EH (cell line): ENCODE results near the gene COPS9.

Source experiments
- DNase-seq: peaks from one replicate; pipeline ENCODE4 v3.0.0-alpha.2; 2015; ENCODE audit warnings: low read depth

The COPS9 gene

DNA sequence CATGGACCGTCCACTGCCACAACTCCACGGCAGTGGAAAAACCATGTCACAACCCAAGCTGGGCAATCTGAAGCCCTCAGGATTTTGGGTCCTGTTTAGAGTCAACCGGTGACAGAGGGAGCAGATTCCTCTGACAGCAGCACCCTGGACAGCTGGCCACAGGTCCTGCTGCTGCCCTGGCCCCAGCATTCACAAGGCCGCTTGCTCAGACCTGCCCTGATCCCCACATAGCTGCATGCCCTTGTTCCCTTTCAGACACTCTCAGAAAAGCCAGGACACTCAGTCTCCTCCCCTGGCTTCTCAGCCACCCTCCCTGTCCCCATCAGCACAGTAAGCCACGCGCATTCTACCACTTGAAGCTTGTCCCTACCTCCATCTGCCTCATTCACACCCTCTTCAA is 1.6 kb downstream of the COPS9 start:
- DNase-seq: no peak

DNA sequence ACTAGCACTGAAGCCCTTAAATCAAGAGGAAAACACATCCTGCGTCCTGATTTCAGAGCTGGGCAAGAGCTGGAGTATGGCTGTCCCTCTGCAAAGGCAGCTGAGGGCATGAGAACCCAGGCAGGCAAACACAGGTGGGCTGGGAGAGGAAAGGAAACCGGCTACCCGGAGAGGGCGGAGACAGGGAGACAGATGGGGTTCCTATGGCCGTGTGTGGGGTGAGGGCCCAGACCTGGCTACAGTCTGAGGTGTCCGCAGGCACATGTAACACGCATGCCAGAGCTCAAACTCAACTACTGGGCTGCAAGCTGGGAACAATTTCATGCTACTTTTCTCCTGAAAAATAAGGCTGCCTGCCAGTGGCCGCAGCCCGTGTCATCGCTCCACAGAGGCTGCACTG is 2.7 kb downstream of the COPS9 start:
- DNase-seq: no peak

DNA sequence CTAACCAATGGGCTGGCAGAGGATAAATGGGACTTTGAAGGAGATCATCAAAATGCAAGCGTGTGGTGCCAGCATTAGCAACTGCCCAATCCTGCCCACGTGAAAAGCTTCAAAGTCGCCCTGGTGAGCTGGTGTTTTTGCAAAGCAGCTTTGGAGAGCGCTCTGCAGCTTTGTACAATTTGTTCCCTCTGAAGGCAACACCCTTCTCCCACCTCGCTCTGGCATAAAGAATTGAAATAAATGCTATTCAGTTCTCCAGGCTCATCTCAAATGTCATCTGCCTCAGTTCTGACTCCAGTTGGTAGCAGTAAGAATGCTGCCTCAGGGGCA is 3.5 kb downstream of the COPS9 start:
- no peak for DNase-seq

DNA sequence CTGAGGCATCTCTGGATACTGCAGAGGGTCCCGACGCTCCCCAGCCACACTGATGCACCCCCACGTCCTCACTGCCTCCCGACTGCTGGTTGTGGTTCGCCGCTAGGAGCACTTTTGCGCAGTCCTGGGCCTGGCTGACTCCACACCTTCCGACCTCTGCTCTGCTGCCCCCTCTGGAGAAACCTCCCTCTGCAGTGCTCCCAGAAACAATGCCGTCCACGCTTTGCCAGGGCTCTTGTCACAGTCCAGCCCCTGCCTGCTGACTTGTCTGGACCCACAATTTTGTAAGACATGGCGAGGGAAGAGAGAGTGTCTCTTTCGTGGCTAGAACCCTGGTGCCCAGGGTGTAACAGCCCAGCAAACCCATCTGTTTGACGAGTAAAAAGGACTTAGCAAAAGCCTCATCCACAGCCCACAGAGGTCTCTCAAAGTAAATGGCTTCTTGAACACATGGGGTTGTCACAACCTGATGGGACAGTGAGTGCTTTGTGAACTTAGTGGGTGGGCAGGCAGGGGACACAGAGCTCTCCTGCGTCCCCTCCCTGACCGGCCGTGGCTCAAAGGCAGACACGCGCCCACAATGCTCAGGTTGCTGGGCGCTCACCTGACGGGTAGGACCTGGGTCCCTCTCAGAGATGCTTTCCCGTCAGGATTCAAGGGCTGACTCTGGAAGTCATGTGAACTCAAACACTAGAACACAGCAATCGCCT is 4.0 kb downstream of the COPS9 start:
- no peak for DNase-seq

DNA sequence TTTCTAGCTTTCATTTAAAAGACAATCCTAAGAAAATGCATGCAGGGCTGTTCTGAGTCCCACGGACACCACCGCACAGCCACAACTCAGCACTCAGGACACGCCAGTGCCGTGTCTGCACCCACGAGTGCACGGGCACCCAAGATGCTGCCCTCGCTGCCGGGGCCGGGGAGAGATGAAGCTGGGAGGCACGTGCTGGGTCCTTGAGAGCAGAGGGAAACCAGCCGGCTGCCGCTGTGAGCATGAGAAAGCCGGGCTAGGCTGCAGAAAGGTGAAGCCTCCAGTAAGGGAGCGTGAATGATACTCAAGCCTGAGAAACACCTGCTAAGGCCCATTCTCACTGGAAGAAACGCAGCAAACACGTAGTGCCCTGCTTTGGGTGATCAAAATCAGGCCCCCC is 4.8 kb downstream of the COPS9 start:
- DNase-seq: no peak

DNA sequence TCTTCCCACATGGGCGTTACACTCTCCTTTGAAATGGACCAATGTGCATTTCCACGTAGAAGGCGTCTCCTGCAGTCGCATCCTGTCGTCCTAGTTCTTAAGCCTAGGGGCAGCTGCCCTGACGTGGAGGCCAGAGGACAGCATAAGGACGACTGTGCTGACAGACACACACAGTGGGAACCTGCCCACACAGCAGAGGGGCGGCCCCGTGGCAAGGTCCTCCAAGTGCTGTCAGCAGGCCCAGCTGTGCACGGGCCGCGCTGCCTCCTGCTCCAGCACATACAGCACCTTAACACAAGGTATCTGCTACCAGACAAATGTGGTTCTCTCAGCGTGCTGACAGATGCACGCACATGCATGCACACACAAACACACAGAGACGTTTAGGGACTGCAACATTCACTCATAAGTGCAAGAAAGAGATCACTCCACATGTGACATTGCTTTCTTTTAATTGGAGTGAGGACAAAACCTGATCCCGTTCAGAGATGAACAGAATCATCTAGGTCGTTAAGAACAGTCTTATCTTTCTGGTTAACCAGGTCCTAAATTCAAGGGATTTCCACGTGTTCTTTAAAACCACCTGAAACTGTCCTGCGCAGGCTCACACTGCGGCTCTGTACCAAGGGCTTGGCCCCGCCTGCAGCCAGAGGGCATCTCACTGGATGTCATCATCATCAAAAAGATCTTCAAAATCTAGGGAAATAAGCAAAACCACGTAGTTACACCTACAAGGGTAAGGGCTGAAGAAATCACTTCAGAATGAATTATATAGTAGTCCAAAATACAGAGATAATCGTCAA is 5.5 kb downstream of the COPS9 start:
- no peak for DNase-seq

DNA sequence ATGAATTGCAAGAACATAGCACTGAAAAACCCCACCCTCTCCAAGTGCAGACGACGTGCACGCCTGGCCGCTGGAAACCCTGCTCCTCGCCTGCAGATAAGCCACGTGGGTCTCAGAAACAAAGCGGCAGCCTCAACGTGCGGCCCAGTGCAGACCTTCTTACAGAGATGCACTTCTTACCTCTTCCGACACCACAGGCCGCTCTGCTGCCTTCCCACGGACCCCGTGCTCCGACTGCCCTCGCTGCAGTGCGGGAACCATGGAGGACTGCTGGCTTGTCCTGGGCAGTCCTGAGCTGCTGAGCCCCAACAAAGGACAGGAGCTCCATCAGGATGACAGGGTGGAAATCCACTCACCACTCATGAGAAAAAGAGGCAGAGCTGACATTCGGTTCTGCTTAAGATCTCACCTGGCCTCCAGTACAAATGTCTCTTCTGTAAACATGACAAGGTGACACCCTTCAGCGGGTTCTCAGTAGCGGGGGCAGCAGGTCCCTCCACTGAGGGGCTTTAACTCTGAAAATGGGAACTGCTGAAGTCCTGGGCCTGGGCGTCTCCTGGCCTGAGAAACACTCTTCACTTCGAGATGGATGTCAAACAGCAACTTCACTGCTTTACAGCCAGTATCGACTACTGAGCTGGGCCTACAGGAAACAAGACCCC is 6.2 kb downstream of the COPS9 start:
- no peak for DNase-seq

DNA sequence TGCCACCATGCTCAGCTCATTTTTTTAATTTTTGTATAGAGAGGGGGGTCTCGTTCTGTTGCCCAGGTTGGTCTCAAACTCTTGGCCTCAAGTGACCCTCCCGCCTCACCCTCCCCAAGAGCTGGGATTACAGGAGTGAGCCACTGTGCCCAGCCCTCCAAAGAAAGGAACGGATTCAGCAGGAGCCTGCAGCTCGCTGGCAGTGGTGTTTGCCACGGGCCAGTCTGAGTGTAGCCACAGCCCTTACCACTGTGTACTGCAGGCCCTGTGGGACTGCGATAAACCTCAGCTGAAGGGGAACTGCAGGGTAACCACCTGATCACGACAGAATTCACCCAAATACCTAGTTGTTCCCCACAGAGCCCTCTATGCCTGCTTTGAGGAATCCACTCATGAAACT is 6.8 kb downstream of the COPS9 start:
- no peak for DNase-seq

DNA sequence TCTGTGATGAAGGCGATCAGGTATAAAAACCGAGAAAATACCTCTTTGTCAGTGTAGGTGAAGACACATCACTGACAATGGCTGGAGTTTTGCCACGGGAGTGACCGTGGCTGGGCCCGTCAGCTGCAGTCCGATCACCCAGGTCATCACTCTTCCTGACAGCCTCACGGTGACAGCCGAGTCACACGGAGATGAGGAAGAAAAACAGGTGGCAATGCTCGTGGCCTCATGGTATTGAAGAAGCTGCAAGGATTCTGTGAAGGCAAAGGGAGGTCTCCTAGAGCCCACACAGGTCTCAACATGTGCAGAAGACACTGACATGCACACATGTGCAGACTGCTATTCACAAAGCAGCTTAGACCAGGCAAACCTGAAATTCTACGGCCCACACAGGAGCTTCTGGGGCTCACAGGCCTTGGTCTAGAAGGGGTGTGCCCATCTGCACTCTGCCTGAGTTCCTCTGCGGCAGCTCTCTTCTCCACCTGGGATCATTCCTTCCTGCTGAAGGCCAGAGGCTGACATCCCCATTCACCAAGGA is 7.4 kb downstream of the COPS9 start:
- no peak for DNase-seq

DNA sequence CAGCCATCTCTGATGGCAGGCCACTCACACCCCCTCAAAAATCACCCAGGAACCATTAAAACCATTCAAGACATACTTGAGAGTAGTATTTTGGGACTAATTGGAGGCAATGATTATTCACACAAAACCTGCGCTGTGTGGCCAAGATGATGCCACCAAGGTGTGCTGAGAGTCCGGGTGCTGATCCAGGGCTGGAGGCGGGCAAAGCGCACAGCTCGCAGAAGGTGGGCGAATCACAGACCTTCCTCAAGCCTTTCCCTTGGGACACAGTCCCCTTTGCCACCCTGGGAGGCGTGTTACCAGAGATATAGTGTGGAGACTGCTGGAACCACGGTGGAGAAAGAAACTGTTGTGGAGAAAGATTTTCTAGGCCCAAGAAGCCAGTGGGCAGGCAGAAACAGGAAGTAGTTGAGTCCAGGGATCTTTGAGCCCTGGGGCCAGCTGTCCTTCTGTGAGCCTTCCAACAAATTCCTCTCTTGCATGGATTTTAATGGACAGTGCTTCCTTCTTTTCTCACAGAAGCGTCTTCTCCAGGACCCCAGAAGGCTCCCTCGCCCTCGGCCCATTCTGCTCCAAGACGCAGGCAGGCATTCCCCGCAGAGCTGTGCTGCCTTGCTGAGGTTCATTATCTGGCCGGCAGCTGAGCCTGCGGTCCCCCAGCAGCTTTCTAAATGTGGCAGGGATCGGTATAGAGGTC is 8.0 kb downstream of the COPS9 start:
- no peak for DNase-seq

DNA sequence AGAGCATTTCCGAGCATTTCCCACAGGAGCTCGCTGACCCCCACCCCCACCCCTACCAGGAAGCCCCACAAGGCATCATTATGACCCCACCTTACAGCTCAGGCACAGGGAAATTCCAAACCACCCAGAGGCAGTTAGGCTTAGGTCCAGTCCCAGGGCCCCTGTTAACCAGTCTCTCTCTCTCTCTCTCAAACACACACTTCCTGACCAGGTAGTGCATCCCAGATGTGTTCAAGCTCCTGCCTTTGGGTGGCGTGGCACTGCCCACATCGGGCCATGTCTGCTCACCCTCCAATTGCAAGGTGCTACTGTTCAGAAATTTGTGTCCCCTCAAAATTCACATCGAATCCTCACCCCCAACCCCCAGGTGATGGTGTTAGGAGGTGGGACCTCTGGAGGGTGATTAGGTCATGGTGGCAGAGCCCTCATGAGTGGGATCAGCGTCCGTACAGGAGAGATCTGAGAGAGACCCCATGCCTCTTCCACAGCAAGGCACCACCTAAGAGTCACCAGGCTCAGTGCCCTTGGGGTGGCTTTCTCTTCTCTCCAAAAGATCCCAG is 8.8 kb downstream of the COPS9 start:
- DNase-seq: no peak

DNA sequence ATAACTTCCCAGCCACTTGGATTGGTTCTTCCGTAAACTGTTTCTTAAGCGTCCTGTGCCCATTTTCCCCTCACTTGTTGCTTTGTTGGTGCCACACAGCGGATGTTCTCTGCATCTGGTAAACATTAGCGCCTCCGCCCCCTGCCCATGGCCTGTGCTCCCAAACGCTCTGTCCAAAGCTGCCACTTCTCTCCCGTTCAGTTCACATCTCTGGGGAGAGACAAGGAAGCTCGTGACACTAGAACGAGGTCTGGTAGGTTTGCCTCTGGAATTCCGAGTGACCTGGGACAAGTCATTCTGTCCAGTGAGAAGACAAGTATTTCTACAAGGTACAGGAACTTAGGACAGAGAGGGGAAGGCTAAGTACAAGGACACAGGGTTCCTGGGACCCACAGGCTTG is 9.4 kb downstream of the COPS9 start:
- DNase-seq: no peak

DNA sequence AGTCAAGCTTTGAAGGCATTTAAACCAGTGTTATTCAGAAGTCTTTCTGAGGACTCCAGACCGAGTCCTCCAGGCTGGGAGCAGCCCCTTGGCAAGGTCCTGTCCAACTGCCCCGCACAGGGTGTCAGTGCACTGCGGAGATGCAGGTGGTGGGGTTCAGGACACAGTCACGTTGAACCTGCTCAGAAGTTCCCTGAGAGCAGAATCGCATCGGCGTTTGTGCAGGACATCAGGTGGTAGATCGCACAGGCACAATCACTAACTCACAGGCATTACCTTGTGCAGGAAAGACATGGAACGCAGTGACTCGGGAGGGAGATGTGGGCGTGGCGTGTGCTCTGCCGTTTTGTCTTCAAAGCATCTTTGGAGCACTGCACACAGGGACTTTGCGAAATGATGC is 10.4 kb downstream of the COPS9 start:
- no peak for DNase-seq

DNA sequence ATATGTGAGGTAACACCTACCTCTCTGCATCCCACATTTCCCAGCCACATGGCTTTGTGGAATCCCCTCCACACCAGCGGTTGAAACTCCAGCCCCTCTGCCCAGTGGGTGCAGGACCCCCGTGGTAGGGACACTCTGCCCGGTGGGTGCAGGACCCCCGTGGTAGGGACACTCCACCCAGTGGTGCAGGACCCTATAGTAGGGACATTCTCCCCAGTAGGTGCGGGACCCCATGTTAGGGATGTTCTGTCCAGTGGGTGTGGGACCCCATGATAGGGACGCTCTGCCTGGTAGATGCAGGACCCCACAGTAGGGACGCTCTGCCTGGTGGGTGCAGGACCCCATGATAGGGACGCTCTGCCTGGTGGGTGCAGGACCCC is 11.5 kb downstream of the COPS9 start:
- DNase-seq: no peak

DNA sequence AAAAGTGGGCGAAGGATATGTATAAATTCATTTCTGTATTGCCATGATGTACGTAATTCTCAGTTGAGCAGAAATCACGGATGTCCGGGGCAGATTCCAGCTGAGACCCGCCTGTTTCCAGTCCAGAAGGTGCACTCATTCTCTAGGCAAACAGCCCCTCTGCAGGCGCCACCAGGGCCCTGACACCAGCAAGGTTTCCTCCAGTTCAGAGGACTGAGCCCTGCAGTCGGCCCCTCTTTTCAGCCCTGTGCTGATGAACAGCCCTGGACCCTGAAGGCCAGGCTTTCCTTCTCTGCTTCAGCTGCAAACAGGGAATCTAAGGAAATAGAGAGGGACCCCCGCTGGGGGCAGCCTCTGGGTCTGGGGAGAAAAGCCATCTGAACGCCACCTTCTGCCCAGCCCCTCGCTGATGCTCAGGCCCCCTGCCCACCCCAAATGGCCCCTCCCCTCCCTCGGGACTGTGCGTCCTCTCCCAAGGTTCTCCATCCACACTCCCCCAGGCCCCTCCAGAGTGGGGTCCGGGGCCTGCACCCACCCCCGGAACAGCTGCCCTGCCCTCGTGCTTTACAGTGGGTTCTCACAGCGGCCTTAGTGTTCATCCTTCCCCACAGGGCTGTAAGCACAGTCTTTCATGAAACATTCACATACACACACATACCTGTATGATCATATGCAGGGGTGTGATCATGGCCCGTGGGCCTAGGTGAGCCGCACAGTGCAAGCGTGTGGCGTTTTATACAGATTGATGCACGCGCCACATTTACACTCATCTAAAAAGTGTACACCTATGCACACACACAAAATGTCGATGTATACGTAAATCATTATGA is 12.1 kb downstream of the COPS9 start:
- no peak for DNase-seq

DNA sequence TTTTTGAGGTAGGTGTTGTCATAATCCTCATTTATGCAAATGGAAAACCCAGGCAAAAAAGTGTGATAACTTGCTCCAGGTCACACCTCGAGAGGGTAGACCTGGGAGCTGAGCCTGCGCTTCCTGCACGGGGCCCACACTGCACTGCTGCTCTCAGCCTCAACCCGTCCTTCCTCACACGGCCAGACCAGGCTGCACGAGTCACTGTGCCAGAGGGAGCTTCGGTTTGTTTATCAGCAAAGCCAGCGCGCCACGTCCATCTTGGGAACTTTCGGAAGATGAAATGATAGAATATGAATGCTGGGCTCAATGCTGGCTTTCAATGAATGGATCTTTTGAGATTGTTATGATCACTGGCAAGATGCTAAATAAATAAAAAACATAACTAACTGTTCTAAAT is 14.4 kb downstream of the COPS9 start:
- DNase-seq: no peak

DNA sequence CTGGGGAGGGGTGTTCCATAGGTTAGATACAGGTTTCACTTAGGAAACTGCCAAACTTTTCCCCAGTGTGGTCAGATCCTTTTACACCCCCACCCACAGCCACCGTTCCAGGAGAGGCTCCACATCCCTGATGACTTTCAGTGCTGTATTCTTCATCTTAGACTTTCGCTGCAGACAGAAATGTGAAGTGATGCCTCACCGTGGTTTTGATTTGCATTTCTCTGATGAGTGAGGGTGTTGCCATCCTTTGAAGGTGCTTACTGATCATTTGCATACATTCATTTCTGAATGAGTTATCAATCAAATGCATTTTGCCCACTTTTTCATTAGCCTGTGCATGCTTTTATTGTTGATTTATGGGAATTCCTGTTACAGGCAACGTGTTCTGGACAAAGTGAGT is 14.9 kb downstream of the COPS9 start:
- DNase-seq: no peak

DNA sequence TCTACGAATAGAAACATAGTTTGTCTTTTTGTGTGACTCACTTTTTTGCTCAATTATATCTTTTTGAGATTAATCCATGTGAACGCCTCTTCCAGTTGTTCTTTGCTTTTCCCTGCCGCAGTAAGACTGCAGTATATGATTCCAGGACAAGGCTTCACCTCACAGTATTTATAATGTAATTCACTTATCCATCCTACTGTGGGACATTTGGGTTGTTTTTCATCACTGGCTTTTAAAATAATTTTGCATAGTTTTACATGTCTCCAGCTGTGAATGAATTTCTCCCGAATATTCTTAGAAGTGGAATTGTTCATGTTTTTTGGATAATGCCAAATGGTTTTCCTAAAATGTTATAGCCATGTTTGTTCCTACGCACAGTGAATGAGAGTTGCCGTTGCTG is 21.9 kb downstream of the COPS9 start:
- no peak for DNase-seq

DNA sequence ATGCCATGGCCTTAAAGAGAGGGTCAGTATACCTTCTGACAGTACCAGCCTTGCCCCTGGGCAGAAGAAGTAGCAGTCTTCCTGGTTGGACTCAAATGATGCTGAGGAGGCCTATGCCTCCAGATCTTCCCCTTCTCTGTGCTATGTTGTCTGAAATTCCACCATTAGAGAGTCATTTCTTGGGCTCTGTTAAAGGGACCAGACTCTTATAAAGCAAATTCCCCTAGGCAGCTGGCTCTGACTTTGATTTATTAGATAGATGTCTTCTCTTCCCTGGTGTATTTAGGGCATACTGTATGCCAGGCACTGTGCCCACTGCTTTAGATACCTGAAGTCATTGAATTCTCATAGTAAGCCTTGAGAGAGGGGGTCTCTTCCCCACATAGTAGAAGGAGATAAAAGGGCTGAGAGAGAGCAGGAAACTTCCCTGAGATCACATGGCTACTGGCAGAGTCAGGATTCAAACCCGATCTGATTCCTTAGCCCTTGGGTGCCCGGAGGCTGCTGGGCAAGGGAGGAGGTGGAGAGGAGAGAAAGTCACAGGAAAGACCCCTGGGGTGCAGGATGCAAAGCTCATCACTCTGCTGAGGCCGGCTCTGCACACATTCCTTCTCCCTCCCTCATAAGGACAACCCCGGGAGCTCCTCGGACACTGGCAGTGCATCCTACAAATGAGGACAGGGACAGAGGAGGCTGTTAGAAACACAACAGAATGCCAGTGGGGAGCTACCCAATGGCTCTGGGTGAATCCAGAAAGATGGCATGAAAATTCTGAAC is 23.0 kb downstream of the COPS9 start:
- no peak for DNase-seq

DNA sequence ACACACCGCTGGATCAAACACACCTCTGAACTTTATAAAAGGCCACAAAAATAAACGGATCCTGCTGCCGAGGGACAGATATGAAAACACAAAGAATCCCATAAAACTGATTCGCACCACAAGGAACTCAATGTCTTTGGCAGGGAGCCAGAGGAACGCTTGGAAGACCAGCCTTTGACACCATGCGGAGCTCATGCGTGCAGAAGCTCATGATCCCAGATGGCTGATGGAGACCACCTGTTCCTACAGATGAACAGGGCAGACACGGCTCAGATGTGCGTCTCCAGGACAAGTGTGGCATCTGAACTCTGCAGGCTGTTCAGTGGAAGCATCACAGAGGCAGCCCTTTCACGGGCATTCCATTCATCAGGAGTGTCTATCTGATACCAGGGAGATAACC is 24.9 kb downstream of the COPS9 start:
- peak; percentile 27 for DNase-seq

DNA sequence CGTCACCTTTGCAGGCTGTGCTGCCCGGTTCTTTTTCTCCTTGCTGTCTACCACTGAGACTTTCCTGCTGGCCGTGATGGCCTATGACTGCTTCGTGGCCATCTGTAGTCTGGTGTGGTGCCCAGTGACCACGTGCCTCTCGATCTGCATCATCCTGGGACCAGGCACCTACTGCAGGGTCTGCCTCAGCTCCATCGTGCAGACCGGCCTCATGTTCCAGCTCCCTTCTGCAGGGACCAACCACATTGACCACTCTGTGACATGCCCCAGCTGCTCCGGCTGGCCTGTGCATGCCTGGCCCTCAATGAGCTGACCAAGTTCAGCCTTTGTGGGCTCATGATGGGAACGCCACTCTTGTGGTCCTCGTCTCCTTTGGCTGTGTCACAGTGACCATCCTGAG is 26.7 kb downstream of the COPS9 start:
- no peak for DNase-seq
